Measurements from ENCODE around the gene KCNK1.
"Not testable (repeated sequence)": the region's sequence is repeated elsewhere in the genome, so short reads cannot be mapped to it uniquely, and the experiment has no call there.

Gene KCNK1

DNA sequence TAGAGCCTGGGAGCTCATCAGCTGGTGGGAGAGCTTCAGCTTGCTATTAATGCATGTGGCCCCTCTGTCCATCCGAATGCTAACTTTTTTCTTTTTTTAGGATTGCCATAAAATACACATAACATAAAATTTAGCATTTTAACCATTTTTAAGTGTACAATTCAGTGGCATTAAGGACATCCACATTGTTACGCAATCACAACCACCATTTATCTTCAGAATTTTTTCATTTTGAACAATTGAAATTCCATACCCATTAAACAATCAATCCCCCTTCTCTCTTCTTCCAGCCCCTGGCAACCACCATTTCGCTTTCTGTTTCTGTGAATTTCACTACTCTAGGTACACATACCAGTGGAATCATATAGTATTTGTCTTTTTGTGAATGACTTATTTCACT, 4.9 kb upstream of the KCNK1 start:
- DNase-seq, result no peak

DNA sequence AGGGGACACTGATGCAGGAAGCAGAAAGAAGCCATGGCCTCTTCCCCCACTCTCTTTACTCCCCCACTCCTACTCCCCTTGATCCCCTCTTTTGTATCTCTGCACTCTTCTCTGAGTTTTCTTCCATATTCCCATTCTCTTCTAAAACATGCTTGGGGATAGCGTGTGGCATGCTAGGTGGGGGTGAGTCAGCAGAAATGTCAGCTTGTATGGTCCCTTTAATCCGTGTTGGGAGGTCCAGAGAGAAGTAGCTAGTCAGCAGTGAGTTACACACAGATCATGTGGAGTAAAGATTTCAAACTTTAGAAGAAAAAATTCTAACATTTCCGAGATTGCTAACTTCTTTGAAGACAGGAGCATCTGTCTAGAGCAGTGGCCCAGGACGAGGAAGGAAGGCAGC, 4.0 kb upstream of the KCNK1 start:
- no peak for DNase-seq

DNA sequence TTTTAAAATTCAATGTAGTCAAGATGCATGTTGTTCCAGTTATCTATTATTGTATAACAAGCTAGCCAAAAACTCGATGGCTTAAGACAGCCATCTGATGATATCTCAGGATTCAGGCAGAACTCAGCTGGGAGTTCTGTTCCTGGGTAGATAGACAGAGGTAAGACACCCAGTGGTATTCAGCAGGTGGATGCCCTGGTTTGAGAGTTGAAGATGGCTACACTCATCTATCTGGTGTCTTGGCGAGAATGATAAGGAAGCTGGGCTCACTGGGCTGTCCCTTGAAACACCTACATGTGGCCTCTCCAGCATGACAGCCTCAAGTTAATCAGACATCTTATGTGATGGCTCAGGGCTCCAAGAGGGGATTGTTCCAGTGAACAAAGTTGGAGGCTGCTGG, 3.3 kb upstream of the KCNK1 start:
- DNase-seq, result no peak

DNA sequence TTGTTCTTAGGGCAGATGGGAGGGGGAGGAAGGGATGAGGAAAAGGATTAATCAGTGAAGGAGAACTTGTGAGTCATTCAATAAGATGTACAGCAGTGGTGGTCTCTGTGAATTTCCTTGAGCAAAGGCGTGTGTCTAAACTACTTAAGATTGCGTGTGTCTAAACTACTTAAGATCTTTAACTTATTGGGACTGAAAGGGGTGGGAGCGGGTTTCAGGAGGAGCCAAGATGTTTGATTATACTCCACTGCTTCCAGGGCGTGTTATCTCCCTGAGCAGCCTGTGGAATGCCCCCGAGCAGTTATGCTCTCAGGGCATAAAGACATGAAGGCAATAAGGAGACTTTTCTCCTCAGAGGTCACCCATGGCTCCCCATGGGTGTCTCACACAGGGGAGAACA, 2.5 kb upstream of the KCNK1 start:
- not testable (repeated sequence) for DNase-seq

DNA sequence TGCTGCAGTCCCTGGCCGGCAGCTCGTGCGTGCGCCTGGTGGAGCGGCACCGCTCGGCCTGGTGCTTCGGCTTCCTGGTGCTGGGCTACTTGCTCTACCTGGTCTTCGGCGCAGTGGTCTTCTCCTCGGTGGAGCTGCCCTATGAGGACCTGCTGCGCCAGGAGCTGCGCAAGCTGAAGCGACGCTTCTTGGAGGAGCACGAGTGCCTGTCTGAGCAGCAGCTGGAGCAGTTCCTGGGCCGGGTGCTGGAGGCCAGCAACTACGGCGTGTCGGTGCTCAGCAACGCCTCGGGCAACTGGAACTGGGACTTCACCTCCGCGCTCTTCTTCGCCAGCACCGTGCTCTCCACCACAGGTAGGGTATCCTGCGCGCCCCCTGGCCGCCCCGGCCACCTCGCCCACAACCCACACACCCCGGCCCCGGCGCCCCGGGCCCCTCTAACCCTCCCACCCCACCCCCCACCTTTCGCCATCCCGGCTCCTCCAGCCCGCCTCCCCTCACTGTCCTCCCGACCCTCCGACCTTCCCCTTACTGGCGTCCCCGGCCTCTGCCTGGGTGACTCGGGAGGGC, 352 bp downstream of the KCNK1 start:
- peak; percentile 6 for DNase-seq

DNA sequence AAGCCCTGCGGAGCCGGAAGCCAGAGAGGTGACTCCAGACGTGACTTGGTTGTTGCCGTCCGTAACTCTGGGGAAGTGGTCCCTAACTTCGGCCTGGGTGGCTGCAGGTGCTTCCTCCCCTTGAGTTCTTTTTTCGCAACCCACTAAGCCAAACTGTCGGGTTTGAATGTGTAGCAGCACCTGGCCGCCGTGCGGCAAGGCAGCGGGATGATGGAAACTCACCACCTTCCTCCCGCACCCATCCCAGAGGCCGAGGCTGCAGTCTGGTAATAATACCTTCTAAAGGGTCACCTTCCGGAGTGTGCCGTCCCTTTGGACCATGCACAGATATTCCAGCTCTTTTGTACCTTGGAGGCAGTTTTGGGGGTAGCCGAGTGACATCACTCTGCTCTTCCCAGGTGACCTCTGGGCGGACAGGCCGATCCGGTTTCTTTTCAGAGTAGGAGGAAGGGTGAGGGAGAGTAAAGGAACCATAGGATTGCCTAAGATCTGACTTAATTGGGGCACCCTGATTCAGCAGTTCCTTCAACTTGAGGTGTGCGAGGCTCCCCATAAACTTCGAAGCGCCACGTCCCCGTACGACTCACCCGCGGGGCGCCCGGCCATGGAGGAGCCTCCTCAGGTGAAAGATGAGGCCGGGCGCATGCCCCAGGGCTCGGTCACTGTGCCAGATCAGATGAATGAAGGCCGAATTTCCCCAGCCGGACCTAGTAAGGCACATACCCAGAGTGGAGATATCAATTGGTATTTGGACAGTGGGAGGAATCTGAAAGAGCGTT, 1.0 kb downstream of the KCNK1 start:
- DNase-seq, result no peak

DNA sequence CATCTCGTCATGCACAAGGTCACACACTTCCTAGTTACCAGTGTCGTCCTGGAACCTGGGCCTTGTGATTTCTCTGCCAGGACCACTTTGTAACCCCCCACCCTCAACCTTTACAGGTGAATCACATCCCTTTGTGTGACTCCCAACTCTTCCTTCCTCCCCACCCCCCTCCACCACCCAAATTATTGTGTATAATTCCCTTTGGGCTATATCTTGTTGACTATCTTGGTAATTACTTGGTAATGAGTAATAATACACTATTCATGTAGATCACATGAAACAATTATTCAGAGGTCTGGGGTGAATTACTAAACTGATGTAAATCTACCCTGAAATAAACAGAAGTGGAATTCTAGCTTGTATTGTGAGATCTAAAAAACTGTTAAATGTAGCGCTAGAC, 1.7 kb downstream of the KCNK1 start:
- DNase-seq, result no peak

DNA sequence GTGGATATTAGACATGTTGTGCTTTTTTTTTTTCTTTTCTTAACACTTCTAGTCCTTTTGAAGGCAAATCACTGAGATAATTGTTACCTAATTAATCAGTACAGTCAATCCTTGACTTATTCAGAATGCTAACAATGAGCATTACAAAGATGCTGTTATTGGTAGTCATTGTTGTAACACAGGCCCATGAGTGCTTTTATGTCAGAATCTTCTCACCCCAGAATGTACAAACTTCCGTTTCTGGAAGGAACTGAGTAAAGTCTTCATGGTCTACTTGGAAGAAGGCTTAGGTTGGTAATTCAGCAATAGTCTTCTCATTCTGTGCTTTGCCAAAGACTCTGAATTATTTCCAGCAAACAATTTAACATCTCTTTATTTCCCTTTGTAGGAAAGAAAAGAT, 3.1 kb downstream of the KCNK1 start:
- DNase-seq, result no peak

DNA sequence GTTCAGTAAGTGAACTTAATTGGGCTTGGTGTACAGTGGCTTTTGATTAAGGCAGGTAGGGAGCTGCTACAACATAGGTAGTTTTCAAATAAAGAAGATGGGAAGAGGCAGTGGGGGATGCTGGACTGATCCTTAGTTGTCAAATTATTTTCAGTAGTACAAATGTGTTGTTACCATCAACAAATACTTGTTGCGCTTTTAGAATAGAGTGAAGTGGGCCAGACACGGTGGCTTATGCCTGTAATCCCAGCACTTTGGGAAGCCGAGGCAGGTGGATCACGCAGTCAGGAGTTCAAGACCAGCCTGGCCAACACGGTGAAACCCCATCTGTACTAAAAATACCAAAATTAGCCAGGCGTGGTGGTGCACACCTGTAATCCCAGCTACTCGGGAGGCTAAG, 5.5 kb downstream of the KCNK1 start:
- not testable (repeated sequence) for DNase-seq

DNA sequence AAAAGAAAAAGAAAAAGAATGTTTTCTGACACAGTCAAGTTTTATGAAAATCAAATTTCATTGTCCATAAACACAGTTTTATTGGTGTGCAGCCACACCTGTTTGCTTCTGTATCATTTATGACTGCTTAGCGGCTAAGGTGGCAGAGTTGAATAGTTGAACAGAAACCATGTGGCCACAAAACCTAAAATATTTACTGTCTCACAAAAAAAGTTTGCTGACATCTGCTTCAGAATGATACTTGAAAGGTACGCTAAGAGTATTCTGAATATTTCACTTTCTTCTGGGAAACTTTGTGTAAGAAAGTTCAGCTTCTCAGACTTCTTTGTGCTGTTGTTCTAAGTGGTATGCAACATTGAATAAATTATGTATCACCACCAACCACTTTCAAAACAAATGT, 6.2 kb downstream of the KCNK1 start:
- no peak for DNase-seq

DNA sequence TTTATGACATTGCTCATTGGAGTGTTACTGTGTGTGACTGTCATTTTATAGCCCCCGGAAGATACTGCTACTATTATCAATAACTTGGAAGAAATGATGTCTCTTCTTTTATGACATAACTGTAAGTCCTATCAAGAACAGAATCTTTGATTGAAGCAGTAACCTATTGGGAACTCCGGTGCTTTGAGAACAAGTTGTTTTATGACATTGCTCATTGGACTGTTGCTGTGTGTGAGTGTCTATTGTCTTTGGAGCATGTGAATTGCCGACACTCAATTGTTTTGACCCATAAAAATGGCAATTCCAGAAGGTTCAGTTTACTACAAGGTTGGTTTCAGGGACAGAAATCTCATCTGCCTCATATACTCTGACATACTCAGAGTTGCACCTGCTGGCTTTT, 8.0 kb downstream of the KCNK1 start:
- DNase-seq, result no peak

DNA sequence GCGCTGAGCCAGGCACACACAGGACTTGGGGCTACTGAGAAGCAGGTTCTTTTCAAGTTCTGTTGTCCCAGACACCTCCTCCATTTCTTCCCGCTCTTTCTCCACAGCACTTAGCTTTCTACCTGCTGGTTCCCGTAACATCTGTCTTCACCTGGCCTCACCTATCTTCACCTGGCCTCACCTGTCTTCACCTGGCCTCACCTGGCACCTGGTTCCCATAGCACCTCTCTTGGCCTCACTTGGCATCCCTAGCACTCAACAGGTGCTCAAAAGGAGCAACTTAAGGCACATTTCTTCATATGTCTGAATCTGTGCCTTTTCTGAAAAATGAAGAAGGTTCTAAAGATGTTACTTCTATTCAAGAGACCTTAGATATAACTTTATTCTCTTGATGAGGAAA, 10.4 kb downstream of the KCNK1 start:
- DNase-seq, result no peak

DNA sequence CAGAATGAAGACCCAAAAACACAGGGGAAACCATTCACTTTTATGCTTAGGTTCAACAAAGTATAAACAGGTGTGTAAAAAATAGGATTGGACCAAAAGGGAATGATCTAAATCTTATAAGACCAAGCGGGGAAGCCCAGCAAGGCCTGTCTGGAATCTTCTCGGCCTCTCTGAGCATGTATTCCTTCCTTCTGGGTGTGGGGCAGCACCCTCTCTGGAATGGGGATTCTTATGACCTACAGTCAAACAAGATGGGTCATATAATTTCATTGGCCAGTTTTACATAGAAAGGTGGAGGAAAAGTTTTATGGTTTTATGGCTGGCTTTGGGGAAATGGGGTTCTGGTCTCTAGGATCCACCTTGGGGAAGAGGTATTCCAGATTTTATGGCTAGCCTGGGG, 11.2 kb downstream of the KCNK1 start:
- DNase-seq, result no peak

DNA sequence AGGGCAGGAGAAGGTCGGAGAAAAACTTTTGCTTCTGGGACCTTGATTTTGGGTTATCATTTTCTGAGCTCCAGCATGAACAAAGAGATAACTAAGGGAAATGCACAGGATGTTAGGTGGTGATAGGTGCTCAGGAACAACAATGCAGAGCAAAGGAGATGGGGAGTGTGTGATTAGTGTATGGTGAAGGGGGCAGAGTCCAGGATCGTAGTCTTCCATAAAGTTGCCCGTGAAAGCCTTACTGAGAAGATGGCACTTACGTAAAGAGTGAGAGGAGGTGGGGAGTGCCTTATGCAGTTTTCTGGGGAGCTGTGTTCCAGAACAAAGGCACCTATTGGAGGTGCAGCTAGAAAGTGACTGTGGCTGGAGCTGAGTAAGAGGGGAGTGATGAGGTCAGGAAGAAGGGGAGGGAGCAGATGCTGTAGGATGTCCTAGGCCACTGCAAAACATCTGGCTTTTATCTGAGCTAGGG, 11.6 kb downstream of the KCNK1 start:
- no peak for DNase-seq

DNA sequence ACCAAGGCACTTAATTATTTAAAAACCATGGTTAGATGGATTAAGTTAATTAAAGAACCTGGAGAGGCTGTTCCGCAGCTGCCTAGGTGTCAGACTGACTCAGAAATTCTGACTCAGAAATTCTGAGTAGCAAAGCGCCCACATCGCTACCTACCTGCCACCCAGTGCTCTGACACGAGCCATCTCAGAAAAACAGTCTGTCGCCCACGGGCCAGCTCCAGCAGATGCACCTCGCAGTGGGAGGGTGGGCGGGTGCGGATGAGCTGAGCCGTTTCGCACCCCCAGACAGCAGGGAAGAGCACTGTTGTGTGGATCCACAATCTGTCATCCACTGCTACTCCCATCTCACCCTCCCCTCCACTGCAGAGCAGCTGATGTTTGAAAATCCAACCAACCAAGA, 13.5 kb downstream of the KCNK1 start:
- no peak for DNase-seq

DNA sequence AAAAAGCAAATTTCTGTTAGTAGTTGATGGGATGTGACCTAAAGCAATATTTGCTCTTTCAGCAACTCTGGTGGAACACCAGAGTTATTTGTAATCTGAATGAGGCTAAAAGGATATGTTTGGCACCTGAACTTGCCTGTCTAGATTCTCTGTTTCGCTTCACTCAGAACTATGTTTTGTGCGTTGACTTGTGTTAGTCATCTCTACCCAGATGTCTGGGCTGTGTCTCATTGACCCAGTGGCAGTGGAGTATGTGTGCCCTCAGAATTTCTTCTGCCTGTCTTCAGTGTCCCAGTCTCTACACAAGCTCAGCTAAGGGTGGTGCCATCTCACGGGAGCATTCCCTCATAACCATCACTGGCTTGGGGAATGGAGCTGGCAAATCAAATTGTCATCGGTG, 13.9 kb downstream of the KCNK1 start:
- DNase-seq, result no peak

DNA sequence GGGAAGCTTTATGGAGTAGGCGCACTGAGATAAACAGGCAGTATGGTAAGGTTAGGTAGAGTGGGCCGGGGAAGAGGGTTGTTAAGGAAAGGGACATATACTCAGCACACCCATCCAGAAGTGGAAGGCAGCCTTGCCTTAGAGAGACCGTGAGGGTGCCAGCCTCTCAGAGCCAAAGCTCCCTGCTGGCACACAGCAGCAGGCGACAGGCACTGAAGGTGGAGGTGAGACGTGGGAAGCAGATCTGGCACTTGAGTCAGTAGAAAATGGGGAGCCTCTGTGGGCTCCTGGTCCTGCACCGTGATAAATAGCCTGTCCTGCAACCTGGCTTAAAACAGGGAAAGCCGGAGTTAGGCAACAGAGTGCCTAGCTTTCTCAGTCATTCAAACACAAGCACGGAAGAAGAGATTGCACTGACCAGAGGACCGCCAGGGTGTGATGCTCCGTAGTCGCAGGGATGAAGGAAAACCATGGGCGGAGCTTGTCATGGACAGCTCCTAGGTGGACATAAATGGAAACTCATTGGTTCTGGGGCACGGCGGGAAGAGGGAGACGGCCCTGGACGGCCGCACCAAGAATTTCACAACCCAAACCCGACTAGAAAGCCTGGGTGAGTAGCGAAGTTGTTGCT, 15.5 kb downstream of the KCNK1 start:
- DNase-seq, result no peak

DNA sequence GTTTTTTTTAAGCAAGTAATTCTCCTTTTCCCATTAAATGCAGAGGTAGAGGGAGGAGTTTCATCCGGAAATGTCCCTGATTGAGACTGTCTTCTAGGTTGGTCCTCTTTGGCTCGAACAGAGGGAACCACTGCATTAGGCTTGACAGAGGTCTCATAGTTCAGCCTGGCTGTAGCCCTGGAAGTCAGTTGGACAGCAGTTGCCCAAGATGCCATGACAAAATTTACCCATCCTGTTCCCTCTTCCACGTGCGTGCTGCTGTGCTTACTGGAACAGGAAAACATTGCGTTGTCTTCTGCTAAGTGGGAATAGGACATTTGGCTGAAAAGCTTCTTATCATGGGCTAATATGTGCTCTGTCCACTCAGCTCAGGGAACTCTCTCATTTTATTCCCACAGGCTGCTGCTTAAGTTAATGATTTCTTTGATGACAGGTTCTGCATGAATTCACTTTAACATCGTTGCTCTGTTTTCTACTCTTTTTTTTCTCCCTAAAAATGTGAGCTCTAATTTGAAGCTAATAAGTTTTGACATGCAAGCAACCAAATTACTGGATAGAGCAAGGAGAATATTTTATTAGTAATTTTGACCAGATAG, 18.0 kb downstream of the KCNK1 start:
- no peak for DNase-seq

DNA sequence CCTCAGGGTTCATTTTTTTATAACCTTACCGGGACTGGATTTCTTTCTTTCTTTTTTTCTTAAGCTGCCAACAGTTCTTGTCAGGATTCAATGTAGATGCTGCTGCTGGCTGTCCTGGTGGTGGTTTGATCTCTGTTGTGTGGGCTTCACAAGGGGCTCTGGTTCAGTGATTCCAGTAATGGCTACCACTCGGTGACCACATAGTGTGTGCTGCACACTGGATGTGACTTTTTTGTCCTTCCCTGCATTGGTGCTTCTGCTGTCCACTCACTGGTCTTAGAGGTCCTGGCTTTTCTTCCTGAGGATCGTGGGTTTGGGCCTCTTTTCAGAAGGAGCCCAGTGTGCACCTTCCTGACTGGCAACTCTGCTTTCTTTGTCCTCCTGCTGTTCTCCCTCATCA, 18.5 kb downstream of the KCNK1 start:
- DNase-seq, result no peak

DNA sequence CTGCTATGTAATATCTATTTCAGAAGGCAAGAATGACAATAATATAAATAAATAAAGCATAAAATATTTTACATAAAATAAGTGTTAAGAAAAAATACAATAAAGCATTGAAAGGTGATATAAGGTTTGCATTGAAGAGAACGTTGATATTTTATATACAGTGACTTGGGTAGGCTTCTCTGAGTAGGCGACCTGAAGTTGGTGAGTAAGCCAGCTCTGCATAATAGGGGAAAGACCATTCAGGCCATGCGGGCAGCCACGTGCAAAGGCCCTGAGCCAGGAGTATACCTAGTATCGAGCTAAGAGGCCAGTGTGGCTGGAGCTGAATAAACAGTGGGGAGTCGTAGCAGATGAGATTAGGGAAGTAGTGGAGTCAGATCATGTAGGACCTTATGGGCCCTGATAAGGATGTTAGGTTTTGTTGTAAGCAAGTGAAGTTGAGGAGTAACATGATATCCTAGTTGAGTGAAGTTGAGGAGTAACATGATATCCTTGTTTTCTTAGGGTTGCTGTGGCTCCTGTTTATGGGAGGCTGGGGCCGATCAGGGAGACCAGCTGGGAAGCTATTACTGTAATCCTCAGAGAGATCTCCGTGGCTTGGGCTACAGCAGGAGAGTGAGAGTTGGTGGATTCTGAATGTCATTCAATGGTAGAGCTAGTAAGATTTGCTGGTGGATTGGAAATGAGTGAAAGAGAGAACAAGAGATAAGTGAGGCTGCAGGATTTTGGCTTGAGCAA, 22.0 kb downstream of the KCNK1 start:
- DNase-seq, result no peak

DNA sequence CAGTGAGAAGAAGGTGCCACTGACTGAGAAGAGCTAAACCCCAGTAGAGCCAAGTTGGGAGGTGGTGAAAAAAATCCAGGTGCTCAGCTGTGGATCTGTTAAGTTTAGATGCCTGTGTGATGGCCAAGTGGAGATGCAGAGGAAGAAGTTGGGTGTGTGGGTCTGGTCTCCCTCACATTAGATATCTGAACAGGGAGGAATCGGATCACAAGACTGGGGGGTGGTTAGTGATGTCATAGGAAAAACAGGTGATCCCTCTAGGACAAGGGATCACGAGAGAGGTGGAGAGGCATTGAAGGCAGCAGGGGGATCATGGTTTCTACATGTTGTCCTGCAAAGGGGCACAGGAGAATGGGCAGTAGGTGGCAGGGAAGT, 22.6 kb downstream of the KCNK1 start:
- no peak for DNase-seq

DNA sequence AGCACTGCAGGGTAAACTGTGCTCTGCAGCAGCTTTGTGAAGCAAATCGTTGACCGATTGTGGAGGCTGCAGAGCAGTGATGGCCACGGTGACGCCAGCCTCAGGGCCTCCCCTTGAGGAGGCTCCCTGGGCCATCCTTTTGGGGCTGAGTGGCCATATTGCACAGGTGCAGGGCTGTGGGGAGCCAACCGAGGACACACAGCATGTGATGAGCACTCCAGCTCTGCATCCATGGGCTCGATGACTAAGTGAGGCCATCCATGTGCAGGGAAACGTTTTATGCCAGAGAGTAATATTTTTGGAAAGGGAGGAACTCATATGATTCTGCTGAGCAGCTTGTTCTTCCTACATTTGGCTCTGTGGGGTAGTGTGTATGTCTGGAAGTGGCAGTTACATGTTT, 24.6 kb downstream of the KCNK1 start:
- DNase-seq, result no peak

DNA sequence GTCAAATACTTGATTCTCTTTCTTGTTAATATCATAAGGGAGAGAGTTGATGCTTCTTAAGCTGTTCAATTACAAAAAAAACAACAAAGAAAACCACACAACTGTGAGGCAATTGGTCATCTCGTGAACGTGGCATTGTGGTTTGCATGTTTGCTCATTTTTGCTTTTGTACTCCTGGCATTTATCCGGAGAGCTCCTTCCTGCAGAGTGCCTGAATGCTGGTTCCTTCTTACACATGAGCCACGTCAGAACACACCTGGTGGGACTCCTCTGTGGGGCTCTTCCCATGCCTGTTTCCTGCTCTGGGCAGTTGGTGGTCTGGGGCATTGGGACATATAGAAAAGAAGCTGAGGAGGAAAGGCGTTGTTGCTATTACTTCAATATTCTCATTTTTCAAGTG, 25.7 kb downstream of the KCNK1 start:
- DNase-seq, result no peak

All from NCI-H1105 (cell line).